ENCODE measurements around the gene TRPV6.

GRCh38 chr7:142870147-142870559 lies 15.4 kb downstream of the TRPV6 start:
- TF ChIP-seq CTCF (conservative IDR thresholded peaks at IDR 0.05 in 1 of 2, IDR thresholded peaks at IDR 0.05 in 1 of 2; ENCODE audit: low read depth in 1 of 2, low read length in 2 of 2), result no peak
- no peak for TF ChIP-seq EZH2 (IDR thresholded peaks at IDR 0.05; ENCODE audit: low read length, missing control alignments)

Data from fibroblast of lung (primary cell).